HG03039 (cell line): ENCODE data around the gene FAM131B.

Experiments
- ATAC-seq: cut with Tn5 transposase; IDR thresholded peaks from one replicate; pipeline ENCODE4 v1.9.1; 2021; ENCODE audit warnings: mild to moderate bottlenecking, moderate library complexity; ENCODE audit not compliant: unreplicated experiment

The FAM131B gene

GRCh38 chr7:143360788-143361551 is 1.5 kb downstream of the FAM131B start:
- no peak for ATAC-seq

- no peak for ATAC-seq
Measured at GRCh38 chr7:143359771-143360353, 2.7 kb downstream of the FAM131B start.

- ATAC-seq = no peak
Measured at GRCh38 chr7:143358626-143359025, 3.9 kb downstream of the FAM131B start.

- ATAC-seq = no peak
Measured at GRCh38 chr7:143356414-143357050, 6.0 kb downstream of the FAM131B start.

- ATAC-seq = no peak
Measured at GRCh38 chr7:143355450-143356385, 6.8 kb downstream of the FAM131B start.

GRCh38 chr7:143354965-143355364 is 7.5 kb downstream of the FAM131B start:
- no peak for ATAC-seq

GRCh38 chr7:143354376-143354775 is 8.1 kb downstream of the FAM131B start:
- no peak for ATAC-seq

GRCh38 chr7:143352531-143353002 is 9.9 kb downstream of the FAM131B start:
- no peak for ATAC-seq

- no peak for ATAC-seq
Measured at GRCh38 chr7:143351574-143351973, 10.9 kb downstream of the FAM131B start.

GRCh38 chr7:143351060-143351459 is 11.5 kb downstream of the FAM131B start:
- ATAC-seq = no peak

- no peak for ATAC-seq
Measured at GRCh38 chr7:143347950-143348349, 14.6 kb downstream of the FAM131B start.

GRCh38 chr7:143346018-143346417 is 16.5 kb downstream of the FAM131B start:
- no peak for ATAC-seq

GRCh38 chr7:143345428-143345900 is 17.0 kb downstream of the FAM131B start:
- peak; percentile 54 for ATAC-seq

- no peak for ATAC-seq
Measured at GRCh38 chr7:143343596-143343995, 18.9 kb downstream of the FAM131B start.

- no peak for ATAC-seq
Measured at GRCh38 chr7:143341842-143342241, 20.7 kb downstream of the FAM131B start.

- no peak for ATAC-seq
Measured at GRCh38 chr7:143337216-143337615, 25.3 kb downstream of the FAM131B start.

GRCh38 chr7:143334244-143334643 is 28.3 kb downstream of the FAM131B start:
- no peak for ATAC-seq

GRCh38 chr7:143331179-143331801 is 31.2 kb downstream of the FAM131B start:
- no peak for ATAC-seq

GRCh38 chr7:143329471-143330170 is 32.9 kb downstream of the FAM131B start:
- no peak for ATAC-seq

GRCh38 chr7:143327903-143328302 is 34.6 kb downstream of the FAM131B start:
- peak; percentile 40 for ATAC-seq
